HepG2 (cell line): ENCODE data around the gene CPLX1.

Experiments used
- AFF4 ChIP-seq: sonication (generic); formaldehyde crosslinking; IDR thresholded peaks from 2 replicates; pipeline ENCODE4 v1.4.0; 2020; ENCODE audit warnings: missing genetic modification reagents
- BRCA1 ChIP-seq: sonication (generic); formaldehyde crosslinking; IDR thresholded peaks from 2 replicates; pipeline ENCODE4 v1.4.0; 2020; ENCODE audit warnings: missing genetic modification reagents
- CHD2 ChIP-seq: IDR thresholded peaks from 2 replicates; pipeline ENCODE4 v1.6.1; 2011; ENCODE audit warnings: low read depth, low read length, improper control_type of control experiment
- MAFK ChIP-seq, 2 experiments: IDR thresholded peaks in 1 of 2; conservative IDR thresholded peaks in 1 of 2; 2 replicates each; pipeline ENCODE4 v1.6.1; 2011; ENCODE audit warnings: improper control_type of control experiment in 2 of 2, low read length in 2 of 2
- RBAK ChIP-seq: sonication (generic); formaldehyde crosslinking; IDR thresholded peaks from 2 replicates; pipeline ENCODE4 v1.5.1; 2020; ENCODE audit warnings: mild to moderate bottlenecking, missing genetic modification reagents
- ZHX1 ChIP-seq: sonication (generic); formaldehyde crosslinking; IDR thresholded peaks from 2 replicates; pipeline ENCODE4 v1.8.1; 2022; ENCODE audit warnings: low read depth, mild to moderate bottlenecking, missing genetic modification reagents
- ZNF138 ChIP-seq: sonication (generic); formaldehyde crosslinking; IDR thresholded peaks from 2 replicates; pipeline ENCODE4 v1.5.0; 2020; ENCODE audit warnings: mild to moderate bottlenecking, low read depth, missing genetic modification reagents
- ZNF24 ChIP-seq: fragments of 450-650 bp; IDR thresholded peaks from 2 replicates; pipeline ENCODE4 v1.6.1; 2017; ENCODE audit warnings: antibody characterized with exemption, mild to moderate bottlenecking
- ZSCAN9 ChIP-seq: IDR thresholded peaks from 2 replicates; pipeline ENCODE4 v1.6.1; 2016; ENCODE audit warnings: borderline replicate concordance
- TF ChIP-seq, protein P1 (sequence below): sonication (generic); formaldehyde crosslinking; IDR thresholded peaks from 2 replicates; pipeline ENCODE4 v1.5.0; 2020; ENCODE audit warnings: mild to moderate bottlenecking, missing genetic modification reagents, moderate library complexity
- TF ChIP-seq, protein P2 (sequence below): sonication (generic); formaldehyde crosslinking; IDR thresholded peaks from 2 replicates; pipeline ENCODE4 v1.8.0; 2022; ENCODE audit warnings: missing genetic modification reagents, low read depth, mild to moderate bottlenecking, borderline replicate concordance

GRCh38 chr4:779555-779954, 46.4 kb downstream of the CPLX1 start:
- TF ChIP-seq MAFK (conservative IDR thresholded peaks at IDR 0.05 in 1 of 2, IDR thresholded peaks at IDR 0.05 in 1 of 2; ENCODE audit: low read length in 2 of 2), result no peak
- no peak for TF ChIP-seq CHD2
- TF ChIP-seq RBAK (CRISPR knock-in tag), result no peak
- TF ChIP-seq, protein P1, sequence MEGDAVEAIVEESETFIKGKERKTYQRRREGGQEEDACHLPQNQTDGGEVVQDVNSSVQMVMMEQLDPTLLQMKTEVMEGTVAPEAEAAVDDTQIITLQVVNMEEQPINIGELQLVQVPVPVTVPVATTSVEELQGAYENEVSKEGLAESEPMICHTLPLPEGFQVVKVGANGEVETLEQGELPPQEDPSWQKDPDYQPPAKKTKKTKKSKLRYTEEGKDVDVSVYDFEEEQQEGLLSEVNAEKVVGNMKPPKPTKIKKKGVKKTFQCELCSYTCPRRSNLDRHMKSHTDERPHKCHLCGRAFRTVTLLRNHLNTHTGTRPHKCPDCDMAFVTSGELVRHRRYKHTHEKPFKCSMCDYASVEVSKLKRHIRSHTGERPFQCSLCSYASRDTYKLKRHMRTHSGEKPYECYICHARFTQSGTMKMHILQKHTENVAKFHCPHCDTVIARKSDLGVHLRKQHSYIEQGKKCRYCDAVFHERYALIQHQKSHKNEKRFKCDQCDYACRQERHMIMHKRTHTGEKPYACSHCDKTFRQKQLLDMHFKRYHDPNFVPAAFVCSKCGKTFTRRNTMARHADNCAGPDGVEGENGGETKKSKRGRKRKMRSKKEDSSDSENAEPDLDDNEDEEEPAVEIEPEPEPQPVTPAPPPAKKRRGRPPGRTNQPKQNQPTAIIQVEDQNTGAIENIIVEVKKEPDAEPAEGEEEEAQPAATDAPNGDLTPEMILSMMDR (CRISPR knock-in tag), result no peak
- TF ChIP-seq ZSCAN9 (CRISPR knock-in tag), result no peak
- TF ChIP-seq ZHX1 (CRISPR knock-in tag), result no peak
- TF ChIP-seq ZNF138 (CRISPR knock-in tag), result no peak
- TF ChIP-seq ZNF24, result no peak
- TF ChIP-seq BRCA1 (CRISPR knock-in tag), result no peak
- TF ChIP-seq, protein P2, sequence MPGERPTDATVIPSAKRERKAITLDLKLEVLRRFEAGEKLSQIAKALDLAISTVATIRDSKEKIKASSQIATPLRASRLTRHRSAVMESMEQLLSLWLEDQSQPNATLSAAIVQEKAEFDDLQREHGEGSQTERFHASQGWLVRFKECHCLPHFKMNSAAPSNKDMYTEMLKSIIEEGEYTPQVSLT (CRISPR knock-in tag), result no peak
- no peak for TF ChIP-seq AFF4 (CRISPR knock-in tag)
